GM23338 (cell line): ENCODE results near the gene ZNF628. TPM values are rescaled to one million over a fixed set of nuclear protein-coding genes. Genes with fewer than 3 reads are reported as not detected.

Source experiments
- ATAC-seq: fragments of 200-7000 bp; cut with Tn5 transposase; 3 replicates; pipeline ENCODE4 v1.9.1; 2020
- DNase-seq: peaks from one replicate; pipeline ENCODE4 v3.0.0-alpha.2; 2015; ENCODE audit warnings: low spot score
- H2AFZ ChIP-seq: fragments of 200-600 bp; sonication (generic); 2 replicates; pipeline ENCODE4 v1.8.0; 2016; ENCODE audit warnings: antibody characterized with exemption, mild to moderate bottlenecking, moderate library complexity
- H3F3A ChIP-seq: fragments of 200-600 bp; sonication (generic); replicated peaks from 2 replicates; pipeline ENCODE4 v1.8.0; 2017; ENCODE audit warnings: antibody characterized with exemption, mixed run types, low read depth
- H3K27ac ChIP-seq: fragments of 200-600 bp; sonication (generic); 2 replicates; pipeline ENCODE4 v1.6.1; 2016; ENCODE audit warnings: low read depth
- H3K27me3 ChIP-seq: fragments of 200-600 bp; sonication (generic); 2 replicates; pipeline ENCODE4 v1.8.0; 2016; ENCODE audit warnings: mild to moderate bottlenecking, mixed run types, moderate library complexity; ENCODE audit not compliant: insufficient read depth
- H3K36me3 ChIP-seq: fragments of 200-600 bp; sonication (generic); 2 replicates; pipeline ENCODE4 v1.8.0; 2016; ENCODE audit warnings: mild to moderate bottlenecking; ENCODE audit not compliant: insufficient read depth
- H3K4me1 ChIP-seq: fragments of 200-600 bp; sonication (generic); 2 replicates; pipeline ENCODE4 v1.8.0; 2016; ENCODE audit warnings: mild to moderate bottlenecking, moderate library complexity; ENCODE audit not compliant: insufficient read depth
- H3K4me2 ChIP-seq: fragments of 200-600 bp; sonication (generic); 2 replicates; pipeline ENCODE4 v1.7.1; 2017; ENCODE audit warnings: mixed run types
- H3K4me3 ChIP-seq: fragments of 200-600 bp; sonication (generic); 2 replicates; pipeline ENCODE4 v1.6.1; 2016; ENCODE audit warnings: mixed run types
- H3K79me2 ChIP-seq: fragments of 200-600 bp; sonication (generic); replicated peaks from 2 replicates; pipeline ENCODE4 v1.8.0; 2017; ENCODE audit warnings: mild to moderate bottlenecking; ENCODE audit not compliant: insufficient read depth
- H3K9me2 ChIP-seq: fragments of 200-600 bp; sonication (generic); 2 replicates; pipeline ENCODE4 v1.8.0; 2017; ENCODE audit not compliant: insufficient read depth
- H4K20me1 ChIP-seq: fragments of 200-600 bp; sonication (generic); replicated peaks from 2 replicates; pipeline ENCODE4 v1.8.0; 2017; ENCODE audit warnings: mild to moderate bottlenecking; ENCODE audit not compliant: insufficient read depth
- H3K27ac Mint-ChIP-seq: 2 replicates; pipeline ENCODE4 v1.8.0; 2020; ENCODE audit warnings: inconsistent platforms, mild to moderate bottlenecking, moderate library complexity, mixed read lengths
- H3K27me3 Mint-ChIP-seq: 3 replicates; pipeline ENCODE4 v1.8.0; 2022; ENCODE audit warnings: low read depth, mild to moderate bottlenecking, moderate library complexity, mixed read lengths, inconsistent platforms; ENCODE audit not compliant: insufficient read depth, poor library complexity
- H3K36me3 Mint-ChIP-seq: 3 replicates; pipeline ENCODE4 v1.8.0; 2021; ENCODE audit warnings: low read depth, mild to moderate bottlenecking, inconsistent platforms, moderate library complexity, mixed read lengths
- H3K4me1 Mint-ChIP-seq: 3 replicates; pipeline ENCODE4 v1.8.0; 2020; ENCODE audit warnings: mild to moderate bottlenecking, inconsistent platforms, mixed read lengths
- H3K4me3 Mint-ChIP-seq: 3 replicates; pipeline ENCODE4 v1.8.0; 2021; ENCODE audit warnings: moderate library complexity, mild to moderate bottlenecking, inconsistent platforms, mixed read lengths
- H3K9me3 Mint-ChIP-seq: 3 replicates; pipeline ENCODE4 v1.8.0; 2020; ENCODE audit warnings: moderate library complexity, mild to moderate bottlenecking, inconsistent platforms, mixed read lengths
- CREB1 ChIP-seq: fragments of 250-450 bp; sonication (Bioruptor Pico); IDR thresholded peaks from 2 replicates; pipeline ENCODE4 v1.5.0; 2020; ENCODE audit warnings: low read depth, mild to moderate bottlenecking, moderate library complexity
- CTCF ChIP-seq, 2 experiments: fragments of 200-600 bp in 1 of 2; sonication (generic) in 1 of 2; conservative IDR thresholded peaks; 2 replicates each; pipeline versions ENCODE4 v1.5.1 to v1.6.1; 2016 to 2017; ENCODE audit warnings: antibody characterized with exemption in 2 of 2, low read depth in 2 of 2, mild to moderate bottlenecking in 2 of 2, moderate library complexity in 1 of 2
- STAT1 ChIP-seq: IDR thresholded peaks from one replicate; pipeline ENCODE4 v1.6.1; 2016; ENCODE audit warnings: antibody characterized with exemption; ENCODE audit not compliant: unreplicated experiment
- ZNF114 ChIP-seq: fragments of 250-450 bp; sonication (Bioruptor Pico); IDR thresholded peaks from 2 replicates; pipeline ENCODE4 v1.5.0; 2020; ENCODE audit warnings: mild to moderate bottlenecking, moderate library complexity
- polyA plus RNA-seq: library from polyadenylated mRNA; unstranded; fragments of >200 nt; fragmentation: Nextera tagmentation; extraction: Ambion mirVana; gene quantifications from 2 replicates; pipeline ENCODE4 v1.2.1, GENCODE V29; 2016
- total RNA-seq: library from RNA; depleted of rRNA; stranded (reverse); fragments of >200 nt; shearing (Covaris generic); gene quantifications from 2 replicates; pipeline ENCODE4 v1.2.3, GENCODE V29; 2014

The ZNF628 gene
- total and polyA plus RNA-seq, 2 experiments from 2014 or later: 4.9 to 10.7 TPM

GRCh38 chr19:55508120-55508519 is 31.7 kb downstream of the ZNF628 start:
- peaks cover 8% of the 10 kb centered on the region for H3K9me3 Mint-ChIP-seq
- no peak for TF ChIP-seq ZNF114 (CRISPR knock-in tag)

GRCh38 chr19:55516878-55517620 is 40.6 kb downstream of the ZNF628 start:
- H3K27ac Mint-ChIP-seq: no peak overlapping the region

More at GRCh38 chr19:55508120-55508519, 31.7 kb downstream of the ZNF628 start:
- H3K27ac ChIP-seq: no peak overlapping the region
- Mint-ChIP-seq H3K4me1 (no peaks in the 10 kb centered on the region), H3K36me3 (peaks cover 6% of the 10 kb centered on the region), H3K4me3 (no peak overlapping the region), H3K27ac (no peak overlapping the region), H3K27me3 (peaks cover 25% of the 10 kb centered on the region)
- no peaks in the 10 kb centered on the region for H3K79me2 ChIP-seq
- no peak overlapping the region for H3K4me2 ChIP-seq
- no peak overlapping the region for H2AFZ ChIP-seq
- peaks cover 17% of the 10 kb centered on the region for H3K27me3 ChIP-seq
- H3K9me2 ChIP-seq: no peaks in the 10 kb centered on the region
- no peaks in the 10 kb centered on the region for H3K4me1 ChIP-seq
- H3K4me3 ChIP-seq: no peak overlapping the region
- H3F3A ChIP-seq: no peaks in the 10 kb centered on the region
- ATAC-seq (no peak), DNase-seq (no peak)
- H4K20me1 ChIP-seq: no peaks in the 10 kb centered on the region
- H3K36me3 ChIP-seq: no peaks in the 10 kb centered on the region

More at GRCh38 chr19:55516878-55517620, 40.6 kb downstream of the ZNF628 start:
- peaks cover 9% of the 10 kb centered on the region for H3K27me3 Mint-ChIP-seq
- H3K4me3 ChIP-seq: peak overlapping the region; percentile 51
- no peaks in the 10 kb centered on the region for H3K36me3 Mint-ChIP-seq
- H3K4me3 Mint-ChIP-seq: peak overlapping the region; percentile 50; the same call in 2 of the 3 replicates
- peak overlapping the region; percentile 75 for H3K4me2 ChIP-seq
- H2AFZ ChIP-seq: peak overlapping the region; percentile 85; the same call in 1 of the 2 replicates
- DNase-seq: peak; percentile 95
- H3K27me3 ChIP-seq: 0 out of 2 replicates have a peak, but pooled peaks cover 2% of the 10 kb centered on the region
- no peaks in the 10 kb centered on the region for H3F3A ChIP-seq
- no peak overlapping the region for H3K27ac ChIP-seq
- H3K4me1 Mint-ChIP-seq: no peaks in the 10 kb centered on the region
- no peaks in the 10 kb centered on the region for H3K4me1 ChIP-seq
- 0 out of 2 replicates have a peak, but pooled peaks cover 5% of the 10 kb centered on the region for H3K9me2 ChIP-seq
- peak; percentile 71 to 99 for TF ChIP-seq CTCF (conservative IDR thresholded peaks at IDR 0.05; ENCODE audit: low read depth in 2 of 2)
- TF ChIP-seq STAT1: no peak
- TF ChIP-seq CREB1 (CRISPR knock-in tag): peak; percentile 96
- no peaks in the 10 kb centered on the region for H4K20me1 ChIP-seq
- ATAC-seq: peak; percentile 99
- H3K9me3 Mint-ChIP-seq: no peaks in the 10 kb centered on the region
- no peaks in the 10 kb centered on the region for H3K79me2 ChIP-seq
- H3K36me3 ChIP-seq: no peaks in the 10 kb centered on the region
